Cardiac fibroblast (primary cell): ENCODE measurements around the gene HACD4.

Source experiments
- DNase-seq, 2 donors: peaks; one replicate each; pipeline versions ENCODE4 v3.0.0 to v3.0.0-alpha.2; 2010; ENCODE audit warnings: low read depth in 2 of 2
- H3K4me3 ChIP-seq, 2 donors: replicated peaks in 1 of 2; 1 replicate in 1 of 2; 2 replicates in 1 of 2; pipeline ENCODE4 v1.5.1; 2011; ENCODE audit warnings: low read depth in 2 of 2, low read length in 2 of 2, mild to moderate bottlenecking in 2 of 2, moderate library complexity in 1 of 2
- TF ChIP-seq, protein P1 (sequence below): IDR thresholded peaks from one replicate; pipeline ENCODE4 v1.5.1; 2011; ENCODE audit warnings: low read depth, mild to moderate bottlenecking, low read length, inconsistent platforms

Gene HACD4, protein sequence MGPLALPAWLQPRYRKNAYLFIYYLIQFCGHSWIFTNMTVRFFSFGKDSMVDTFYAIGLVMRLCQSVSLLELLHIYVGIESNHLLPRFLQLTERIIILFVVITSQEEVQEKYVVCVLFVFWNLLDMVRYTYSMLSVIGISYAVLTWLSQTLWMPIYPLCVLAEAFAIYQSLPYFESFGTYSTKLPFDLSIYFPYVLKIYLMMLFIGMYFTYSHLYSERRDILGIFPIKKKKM

DNA sequence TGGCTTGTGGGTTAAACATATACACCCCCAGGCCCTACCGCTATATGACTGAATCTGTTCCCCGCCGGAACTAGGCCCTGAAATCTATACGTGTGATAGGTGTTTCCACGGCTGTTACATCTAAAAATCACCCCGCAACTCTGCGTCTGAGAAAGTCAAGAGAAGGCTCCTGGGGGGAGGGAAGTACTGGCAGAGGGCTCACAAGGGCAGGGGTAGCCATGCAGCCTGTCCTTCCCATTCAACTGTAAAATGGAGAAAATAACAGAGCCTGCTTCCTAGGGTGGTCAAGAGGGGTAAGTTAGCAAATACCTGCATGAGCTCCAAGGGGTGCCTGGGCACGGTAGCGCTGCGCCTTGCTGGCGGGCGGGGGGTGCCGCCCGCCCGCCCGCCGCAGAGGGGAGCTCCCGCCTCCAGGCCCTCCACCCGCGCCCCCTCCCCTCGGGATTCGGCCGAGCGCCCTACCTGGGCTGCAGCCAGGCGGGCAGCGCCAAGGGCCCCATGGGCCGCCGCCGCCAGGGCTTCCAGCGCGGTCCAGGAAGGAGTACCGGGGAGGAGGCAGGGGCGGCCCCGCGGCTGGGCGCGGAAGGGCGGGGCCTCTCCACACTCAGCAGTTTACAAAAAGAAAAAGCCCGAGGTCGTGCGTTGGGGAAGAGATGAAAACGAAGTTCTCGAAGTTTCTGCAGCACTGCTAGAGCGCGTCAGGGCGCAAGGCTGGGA, at the start of gene HACD4:
HACD4 (minus strand) TSS at position 550 of the 717 bp plus-strand sequence; CDS start at position 500, 50 bp downstream.
- TF ChIP-seq, protein P1, sequence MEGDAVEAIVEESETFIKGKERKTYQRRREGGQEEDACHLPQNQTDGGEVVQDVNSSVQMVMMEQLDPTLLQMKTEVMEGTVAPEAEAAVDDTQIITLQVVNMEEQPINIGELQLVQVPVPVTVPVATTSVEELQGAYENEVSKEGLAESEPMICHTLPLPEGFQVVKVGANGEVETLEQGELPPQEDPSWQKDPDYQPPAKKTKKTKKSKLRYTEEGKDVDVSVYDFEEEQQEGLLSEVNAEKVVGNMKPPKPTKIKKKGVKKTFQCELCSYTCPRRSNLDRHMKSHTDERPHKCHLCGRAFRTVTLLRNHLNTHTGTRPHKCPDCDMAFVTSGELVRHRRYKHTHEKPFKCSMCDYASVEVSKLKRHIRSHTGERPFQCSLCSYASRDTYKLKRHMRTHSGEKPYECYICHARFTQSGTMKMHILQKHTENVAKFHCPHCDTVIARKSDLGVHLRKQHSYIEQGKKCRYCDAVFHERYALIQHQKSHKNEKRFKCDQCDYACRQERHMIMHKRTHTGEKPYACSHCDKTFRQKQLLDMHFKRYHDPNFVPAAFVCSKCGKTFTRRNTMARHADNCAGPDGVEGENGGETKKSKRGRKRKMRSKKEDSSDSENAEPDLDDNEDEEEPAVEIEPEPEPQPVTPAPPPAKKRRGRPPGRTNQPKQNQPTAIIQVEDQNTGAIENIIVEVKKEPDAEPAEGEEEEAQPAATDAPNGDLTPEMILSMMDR = no peak
- peak within 1 kb of the TSS; percentile 47 to 52 for H3K4me3 ChIP-seq
- peak; percentile 42 to 51 for DNase-seq

DNA sequence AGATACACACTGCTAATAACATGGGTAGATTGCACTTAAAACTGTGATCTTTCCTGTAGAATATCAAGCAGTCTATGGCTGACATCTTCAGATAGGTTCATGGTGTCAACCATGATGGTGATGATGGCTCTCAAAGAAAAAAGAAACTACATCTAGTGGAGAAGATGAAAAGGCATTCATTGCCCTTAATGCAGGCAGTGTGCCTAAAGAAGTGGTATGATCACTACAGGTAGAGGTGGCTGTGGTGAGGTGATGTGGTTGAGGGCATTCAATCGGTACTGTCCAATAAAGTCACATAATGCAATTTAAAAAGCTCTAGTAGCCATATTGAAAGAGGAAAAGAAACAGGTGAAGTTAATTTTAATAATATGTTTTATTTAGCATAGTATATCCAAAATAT, 49.4 kb upstream of the HACD4 start:
- H3K4me3 ChIP-seq = no peak overlapping the region
- DNase-seq = no peak
- TF ChIP-seq, protein P1 = no peak

- DNase-seq = peak in 1 of 2 donors; percentile 8
- TF ChIP-seq, protein P1 = no peak
Measured at GRCh38 chr9:21078702-21079101, 47.3 kb upstream of the HACD4 start.

DNA sequence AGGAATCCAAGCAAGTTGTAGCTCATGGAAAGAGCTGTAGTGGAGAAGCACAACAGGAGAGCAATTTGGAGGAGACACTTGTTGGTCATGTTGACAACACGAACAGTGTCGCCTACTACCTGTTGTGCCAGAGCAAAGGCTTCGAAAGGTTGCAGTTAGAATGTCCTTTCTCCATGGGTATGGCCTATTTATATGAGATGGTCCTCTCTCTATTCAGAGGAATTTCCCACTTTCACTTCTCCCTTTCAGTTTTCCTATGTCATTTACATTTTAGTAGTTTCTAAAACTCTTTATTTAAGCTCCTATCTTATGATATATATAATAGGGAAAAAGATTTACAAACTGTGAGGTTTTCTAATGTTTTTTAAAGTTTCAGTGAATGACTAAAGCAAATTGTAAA, 46.3 kb upstream of the HACD4 start, which contains the start of gene IFNB1:
IFNB1 (minus strand) TSS at position 162 of the 400 bp plus-strand sequence; CDS start at position 89, 73 bp downstream.
- no peak within 1 kb of the TSS for H3K4me3 ChIP-seq
- no peak for DNase-seq
- TF ChIP-seq, protein P1 = no peak

More at GRCh38 chr9:21078702-21079101, 47.3 kb upstream of the HACD4 start:
- no peak overlapping the region for H3K4me3 ChIP-seq

GRCh38 chr9:21075484-21075883, 44.0 kb upstream of the HACD4 start:
- H3K4me3 ChIP-seq = no peak overlapping the region
- TF ChIP-seq, protein P1 = no peak
- DNase-seq = no peak

GRCh38 chr9:21070906-21071305, 39.5 kb upstream of the HACD4 start:
- no peak overlapping the region for H3K4me3 ChIP-seq
- TF ChIP-seq, protein P1 = no peak
- peak; percentile 7 to 30 for DNase-seq
